Neural progenitor cell (in vitro differentiated cells): Measurements from ENCODE around the gene SNRPB2.

Experiments used
- EZH2phosphoT487 ChIP-seq: fragments of 200-600 bp; sonication (generic); IDR thresholded peaks from 2 replicates; pipeline ENCODE4 v1.6.1; 2017; ENCODE audit warnings: antibody characterized with exemption
- TF ChIP-seq, protein P1 (sequence below): fragments of 200-600 bp; sonication (generic); IDR thresholded peaks from 2 replicates; pipeline ENCODE4 v1.5.1; 2017; ENCODE audit warnings: antibody characterized with exemption, mild to moderate bottlenecking

DNA sequence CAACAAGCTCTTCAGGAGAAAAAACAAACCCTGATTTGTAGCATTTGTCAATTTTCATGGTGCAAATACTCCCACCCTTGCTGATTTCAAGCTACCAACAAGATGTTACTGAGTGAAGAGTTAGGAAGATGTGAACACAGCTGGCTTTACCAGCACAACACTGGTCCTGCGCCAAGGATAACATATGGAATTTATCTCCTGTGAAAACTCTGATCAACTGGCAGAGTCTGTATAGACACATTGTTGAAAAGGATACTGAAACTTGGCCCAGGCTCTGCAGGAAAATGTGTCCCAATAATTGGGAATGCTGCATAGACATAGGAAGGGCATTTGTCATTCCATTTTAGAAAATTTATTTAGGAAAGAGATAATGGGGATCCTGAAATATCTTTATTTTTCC lies 47.3 kb downstream of the SNRPB2 start:
- TF ChIP-seq, protein P1, sequence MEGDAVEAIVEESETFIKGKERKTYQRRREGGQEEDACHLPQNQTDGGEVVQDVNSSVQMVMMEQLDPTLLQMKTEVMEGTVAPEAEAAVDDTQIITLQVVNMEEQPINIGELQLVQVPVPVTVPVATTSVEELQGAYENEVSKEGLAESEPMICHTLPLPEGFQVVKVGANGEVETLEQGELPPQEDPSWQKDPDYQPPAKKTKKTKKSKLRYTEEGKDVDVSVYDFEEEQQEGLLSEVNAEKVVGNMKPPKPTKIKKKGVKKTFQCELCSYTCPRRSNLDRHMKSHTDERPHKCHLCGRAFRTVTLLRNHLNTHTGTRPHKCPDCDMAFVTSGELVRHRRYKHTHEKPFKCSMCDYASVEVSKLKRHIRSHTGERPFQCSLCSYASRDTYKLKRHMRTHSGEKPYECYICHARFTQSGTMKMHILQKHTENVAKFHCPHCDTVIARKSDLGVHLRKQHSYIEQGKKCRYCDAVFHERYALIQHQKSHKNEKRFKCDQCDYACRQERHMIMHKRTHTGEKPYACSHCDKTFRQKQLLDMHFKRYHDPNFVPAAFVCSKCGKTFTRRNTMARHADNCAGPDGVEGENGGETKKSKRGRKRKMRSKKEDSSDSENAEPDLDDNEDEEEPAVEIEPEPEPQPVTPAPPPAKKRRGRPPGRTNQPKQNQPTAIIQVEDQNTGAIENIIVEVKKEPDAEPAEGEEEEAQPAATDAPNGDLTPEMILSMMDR: no peak
- TF ChIP-seq EZH2phosphoT487: no peak
